ENCODE measurements around the gene LITAFD.
"Not testable (repeated sequence)": the region's sequence is repeated elsewhere in the genome, so short reads cannot be mapped to it uniquely, and the experiment has no call there.

The LITAFD gene

DNA sequence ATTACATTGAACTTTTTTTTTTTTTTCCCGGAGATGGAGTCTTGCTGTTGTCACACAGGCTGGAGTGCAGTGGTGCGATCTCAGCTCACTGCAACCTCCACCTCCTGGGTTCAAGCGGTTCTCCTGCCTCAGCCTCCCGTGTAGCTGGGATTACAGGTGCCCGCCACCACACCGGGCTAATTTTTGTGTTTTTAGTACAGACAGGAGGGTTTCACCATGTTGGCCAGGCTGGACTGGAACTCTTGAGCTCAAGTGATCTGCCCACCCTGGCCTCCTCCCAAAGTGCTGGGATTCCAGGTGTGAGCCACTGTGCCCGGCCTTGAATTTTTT, 8.3 kb upstream of the LITAFD start:
- not testable (repeated sequence) for DNase-seq

DNA sequence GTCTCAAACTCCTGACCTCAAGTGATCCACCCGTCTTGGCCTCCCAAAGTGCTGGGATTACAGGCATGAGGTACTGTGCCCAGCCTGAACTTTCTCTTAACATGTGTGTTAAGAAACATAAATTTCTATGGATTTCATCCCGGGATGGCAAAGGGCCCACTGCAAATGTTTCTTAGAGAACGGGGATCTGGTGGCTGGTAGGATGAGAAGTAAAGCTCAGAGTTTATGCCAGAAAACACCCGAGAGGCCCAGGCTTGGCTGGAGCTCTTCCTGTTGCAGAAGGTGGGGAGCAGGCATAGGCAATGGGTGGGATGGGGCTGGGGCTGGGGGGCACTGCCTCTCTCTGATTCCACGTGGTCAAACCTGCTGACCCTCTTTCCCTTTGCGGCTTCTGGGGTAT, 7.8 kb upstream of the LITAFD start:
- no peak for DNase-seq

- not testable (repeated sequence) for DNase-seq
Measured at GRCh38 chr16:8875317-8875716, 6.8 kb upstream of the LITAFD start.

- DNase-seq = no peak
Measured at GRCh38 chr16:8877894-8878522, 4.1 kb upstream of the LITAFD start.

- no peak for DNase-seq
Measured at GRCh38 chr16:8878523-8878911, 3.6 kb upstream of the LITAFD start.

- no peak for DNase-seq
Measured at GRCh38 chr16:8880839-8881510, 1.2 kb upstream of the LITAFD start.

DNA sequence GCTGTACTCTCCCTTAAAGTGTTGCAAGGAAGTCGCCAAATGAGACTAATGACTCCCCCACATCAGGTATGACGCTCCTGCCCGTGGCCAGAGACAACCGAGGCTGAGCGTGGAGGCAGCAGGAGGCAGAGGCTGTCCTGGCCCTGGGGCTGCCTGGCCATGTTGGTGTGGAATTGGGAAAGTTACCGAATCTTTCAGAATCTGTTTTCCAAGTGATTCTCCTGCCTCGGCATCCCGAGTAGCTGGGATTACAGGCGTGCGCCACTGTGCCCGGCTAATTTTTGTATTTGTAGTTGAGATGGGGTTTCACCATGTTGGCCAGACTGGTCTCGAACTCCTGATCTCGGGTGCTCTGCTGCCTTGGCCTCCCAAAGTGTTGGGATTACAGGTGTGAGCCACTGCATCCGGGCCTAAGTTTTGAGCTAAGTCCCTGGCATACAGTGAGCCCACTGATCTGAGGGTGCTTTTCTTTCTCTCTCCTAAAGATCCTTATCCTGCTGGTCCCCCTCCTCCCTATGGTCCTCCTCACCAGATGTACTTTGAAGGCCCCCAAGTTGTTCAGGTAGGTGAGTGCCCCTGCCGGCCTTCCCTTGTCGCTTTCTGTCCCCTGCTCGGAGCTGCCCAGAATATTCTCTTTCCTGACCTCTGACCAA, 700 bp downstream of the LITAFD start:
- DNase-seq = no peak

DNA sequence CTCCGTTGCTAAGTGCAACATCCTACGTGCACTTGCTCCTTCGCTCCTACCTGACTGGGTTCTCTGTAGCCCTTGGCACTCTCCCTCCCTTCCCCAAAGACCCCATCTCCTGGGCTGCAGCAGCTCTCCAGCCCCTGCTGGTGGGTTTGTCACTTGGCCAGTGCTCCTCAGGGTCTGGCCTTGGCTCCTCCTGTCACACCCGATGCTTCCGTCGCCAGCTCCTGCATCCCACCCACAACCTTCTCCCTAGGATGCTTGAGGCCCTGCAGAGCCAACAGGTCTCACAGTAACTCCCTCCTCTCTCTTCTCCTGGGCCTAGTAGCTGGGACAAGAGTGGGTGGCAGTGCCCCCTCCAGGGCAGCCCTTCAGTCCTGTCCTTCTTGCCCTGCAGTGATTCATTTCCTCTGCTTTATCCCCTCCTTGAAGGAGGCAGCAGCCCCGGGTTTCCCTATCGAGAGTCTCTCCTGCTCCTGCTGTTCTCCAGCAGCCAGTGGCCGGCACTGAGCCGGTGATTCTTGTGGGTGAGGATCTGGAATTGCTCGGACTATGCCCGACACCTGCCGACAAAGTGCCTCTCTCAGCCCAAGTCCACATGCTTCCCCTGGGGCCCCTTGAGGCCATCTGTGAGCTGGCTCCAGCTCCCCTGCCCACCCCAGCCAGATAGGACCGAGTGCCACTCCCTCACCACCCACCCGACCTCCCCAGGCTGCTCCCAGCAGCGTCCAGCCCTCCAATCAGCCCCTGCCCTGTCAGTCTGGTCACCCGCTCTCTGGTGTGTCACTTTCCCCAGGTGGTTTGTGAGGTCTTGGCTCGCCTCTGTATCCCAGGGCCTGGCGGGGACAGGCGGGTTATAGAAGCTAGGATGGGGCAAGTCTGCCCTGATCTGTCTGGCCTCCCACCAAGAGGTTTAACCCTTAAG, 3.8 kb downstream of the LITAFD start:
- DNase-seq = no peak

DNA sequence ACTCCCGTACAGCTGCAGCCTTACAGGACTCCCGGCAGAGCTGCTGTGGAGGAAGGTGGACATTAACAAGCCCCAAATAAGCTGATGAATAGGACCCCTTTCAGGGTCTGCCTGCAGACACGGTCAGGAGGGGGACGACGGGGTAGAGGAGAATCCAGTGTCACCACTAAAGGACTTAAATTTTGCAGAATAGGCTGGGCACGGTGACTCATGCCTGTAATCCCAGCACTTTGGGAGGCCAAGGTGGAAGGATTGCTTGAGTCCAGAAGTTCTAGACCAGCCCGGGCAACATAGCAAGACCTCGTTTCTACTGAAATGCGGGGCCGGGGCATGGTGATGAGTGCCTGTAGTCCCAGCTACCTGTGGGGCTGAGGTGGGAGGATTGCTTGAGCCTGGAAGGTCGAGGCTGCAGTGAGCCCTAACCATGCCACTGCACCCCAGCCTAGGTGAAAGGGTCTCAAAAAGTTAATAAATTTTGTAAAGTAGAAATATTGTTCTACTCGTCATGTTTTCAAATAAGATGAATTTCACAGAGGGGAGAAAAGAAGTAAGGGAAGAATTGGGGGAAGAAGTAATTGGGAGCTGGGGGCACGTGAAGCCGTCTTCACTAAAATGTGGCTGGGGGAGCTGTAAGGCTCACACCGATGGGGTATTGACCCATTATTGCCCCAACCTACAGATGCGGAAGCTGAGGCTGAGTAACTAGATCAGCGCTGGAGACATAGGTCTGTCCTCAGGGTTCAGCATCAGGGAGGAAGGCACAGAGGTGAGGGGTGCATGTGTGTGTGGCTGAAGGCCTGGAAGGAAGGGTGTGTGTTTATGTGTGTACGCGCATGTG, 4.7 kb downstream of the LITAFD start:
- DNase-seq = no peak

DNA sequence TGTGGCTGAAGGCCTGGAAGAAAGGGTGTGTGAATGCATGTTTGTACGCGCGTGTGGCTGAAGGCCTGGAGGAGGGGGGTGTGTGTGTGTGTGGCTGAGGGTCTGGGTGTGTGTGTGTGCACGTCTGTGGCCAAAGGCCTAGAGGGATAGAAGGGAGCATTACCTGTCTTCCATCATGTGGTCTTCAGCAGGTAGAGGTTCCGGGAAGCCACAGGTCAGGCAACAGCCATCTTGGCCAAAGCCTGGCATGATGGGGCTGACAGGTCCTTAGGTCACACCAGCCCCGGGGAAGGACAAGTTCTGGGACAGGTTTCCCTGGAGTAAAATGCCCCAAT, 5.2 kb downstream of the LITAFD start:
- no peak for DNase-seq

- no peak for DNase-seq
Measured at GRCh38 chr16:8887952-8888560, 5.9 kb downstream of the LITAFD start.

DNA sequence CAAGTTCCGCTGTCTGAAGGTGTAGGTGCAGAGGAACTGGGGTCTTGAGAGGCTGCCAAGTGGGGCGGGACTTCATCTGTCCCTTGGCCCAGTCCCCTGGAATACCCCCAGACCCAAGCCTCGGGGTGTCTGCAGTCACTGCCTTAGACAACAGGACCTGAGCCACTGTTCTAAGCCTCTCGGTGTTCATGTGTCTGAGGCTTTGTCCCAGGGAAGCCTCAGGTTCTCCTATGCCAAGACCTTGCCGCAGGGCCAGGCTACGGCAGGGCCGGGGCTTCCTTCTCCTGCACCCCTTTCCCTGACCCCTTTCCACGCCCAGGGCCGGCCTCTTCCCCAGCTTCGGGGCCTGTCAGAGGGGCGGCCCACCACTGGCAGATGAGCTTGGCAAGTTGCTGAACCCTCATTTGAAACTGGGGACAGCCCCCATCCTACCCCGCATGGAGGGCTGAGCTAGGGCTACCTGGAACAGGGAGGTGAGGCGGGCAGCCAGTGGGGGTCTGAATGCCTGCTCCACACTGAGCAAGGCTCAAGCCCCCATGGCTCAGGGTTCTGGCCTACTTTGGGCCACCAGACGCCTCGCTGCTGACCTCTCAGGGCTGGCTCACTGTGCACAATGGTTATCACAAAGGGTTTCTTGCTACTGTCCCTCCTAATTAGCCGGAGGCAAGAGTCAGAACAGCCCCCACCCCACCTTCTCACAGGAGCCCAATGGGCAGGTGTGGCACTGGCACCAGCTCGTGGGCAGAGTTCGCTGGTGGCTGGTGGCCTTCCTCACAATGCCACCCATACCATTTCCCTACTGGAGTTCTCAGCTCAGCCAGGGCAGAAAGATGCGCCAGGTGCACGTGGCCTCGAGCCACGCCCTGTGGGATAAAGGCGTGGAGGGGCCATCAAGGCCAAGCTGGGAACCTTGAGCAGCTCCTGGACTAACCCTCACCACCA, 7.1 kb downstream of the LITAFD start:
- no peak for DNase-seq

DNA sequence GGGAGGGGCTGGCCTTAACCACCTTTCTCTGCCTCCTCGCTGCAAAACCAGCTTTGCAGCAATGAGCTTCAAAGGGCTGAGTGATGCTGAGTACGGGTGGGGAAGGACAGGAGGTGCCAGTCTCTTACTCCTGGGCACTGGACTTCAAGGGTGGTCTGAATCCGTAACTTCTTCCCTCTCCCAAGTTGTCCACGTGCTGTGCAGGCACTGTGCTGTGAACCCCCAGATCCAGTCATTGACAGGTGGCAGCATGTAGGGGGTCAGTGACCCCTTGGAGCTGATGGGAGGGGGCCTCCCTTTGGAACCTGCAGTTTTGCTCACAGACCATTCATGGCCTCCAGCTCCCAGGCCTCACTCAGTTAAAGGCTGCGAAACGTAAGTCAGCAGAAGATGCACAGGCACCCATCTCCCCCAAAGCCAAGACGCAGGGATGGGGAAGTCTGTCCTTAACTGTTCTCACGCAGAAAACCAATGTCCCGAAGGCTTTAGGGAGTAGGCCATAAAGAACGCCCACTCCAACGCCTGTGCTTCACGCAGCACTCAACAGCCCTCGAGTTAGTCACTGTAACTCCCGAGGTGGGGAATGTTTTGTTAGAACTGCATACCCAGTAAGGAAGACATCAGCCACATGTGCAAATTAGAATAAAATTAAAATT, 7.9 kb downstream of the LITAFD start:
- no peak for DNase-seq

DNA sequence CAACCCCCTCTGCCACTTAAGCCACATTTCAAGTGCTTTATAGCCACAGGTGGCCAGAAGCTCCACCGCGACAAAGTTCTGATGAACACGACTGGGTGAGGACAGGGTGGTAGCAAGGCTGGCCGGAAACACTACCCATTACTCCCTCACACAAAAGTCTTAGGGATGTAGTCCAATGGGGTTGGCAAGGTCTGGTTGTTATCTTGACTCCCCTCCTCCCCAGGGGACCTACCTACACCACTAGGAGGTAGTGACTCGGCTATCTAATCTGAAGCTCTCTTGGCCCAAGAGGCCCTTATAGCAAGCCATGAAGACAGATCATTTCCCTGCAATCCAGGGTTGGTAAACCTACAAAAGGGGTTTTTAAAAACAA, 8.4 kb downstream of the LITAFD start:
- DNase-seq = no peak

- DNase-seq = no peak
Measured at GRCh38 chr16:8892101-8892575, 10.0 kb downstream of the LITAFD start.

- no peak for DNase-seq
Measured at GRCh38 chr16:8893426-8893825, 11.3 kb downstream of the LITAFD start.

GRCh38 chr16:8893976-8894690, 12.0 kb downstream of the LITAFD start:
- DNase-seq = no peak

GRCh38 chr16:8894736-8895334, 12.7 kb downstream of the LITAFD start:
- DNase-seq = no peak

DNA sequence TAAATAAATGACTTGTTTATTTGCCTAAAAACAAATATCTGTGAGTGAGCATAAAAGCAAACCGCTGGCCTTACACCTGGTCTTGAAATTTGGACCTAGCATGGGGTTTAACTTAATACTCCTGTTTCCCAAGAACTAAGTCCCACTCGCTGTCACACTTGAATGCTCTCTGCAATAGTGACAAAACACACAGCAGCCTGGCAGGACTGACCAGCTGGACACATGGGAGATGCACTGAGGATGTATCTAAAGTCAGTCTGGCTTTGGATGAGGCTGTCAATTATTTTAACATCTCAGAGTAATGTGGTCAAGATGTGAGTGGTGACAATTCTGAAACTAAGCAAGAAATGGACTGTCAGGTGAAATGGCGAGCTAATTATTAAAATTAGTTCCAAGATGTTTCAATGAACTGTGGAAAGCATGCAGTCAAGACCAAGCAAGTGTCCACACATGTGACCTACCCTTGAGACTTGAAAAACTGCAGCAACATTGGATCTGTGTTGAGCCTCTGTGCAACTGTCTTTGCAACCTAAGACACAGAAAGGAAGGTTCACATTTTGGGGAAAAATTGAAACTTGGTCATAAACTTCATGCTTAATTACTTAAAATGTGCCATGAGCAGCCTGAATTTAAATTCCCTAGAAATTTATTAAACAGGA, 16.6 kb downstream of the LITAFD start:
- DNase-seq = no peak
